K562 (cell line): ENCODE results near the gene FOXJ2.

Source experiments
- BRF1 ChIP-seq: IDR thresholded peaks from 3 replicates; pipeline ENCODE4 v1.6.1; 2011; ENCODE audit warnings: borderline replicate concordance, mild to moderate bottlenecking; ENCODE audit not compliant: insufficient read length; ENCODE audit errors: extremely low read depth
- CTCF ChIP-seq, 3 experiments: IDR thresholded peaks in 2 of 3; conservative IDR thresholded peaks in 1 of 3; 2 replicates each; pipeline ENCODE4 v1.5.1; 2011 to 2012; ENCODE audit warnings: low read length in 3 of 3, mild to moderate bottlenecking in 3 of 3, control low read depth in 2 of 3, improper control_type of control experiment in 1 of 3, inconsistent platforms in 1 of 3, low read depth in 1 of 3, mixed read lengths in 1 of 3, moderate library complexity in 1 of 3; ENCODE audit not compliant: insufficient read depth in 2 of 3
- EHMT2 ChIP-seq: fragments of 450-650 bp; IDR thresholded peaks from 2 replicates; pipeline ENCODE4 v1.6.1; 2018; ENCODE audit warnings: antibody characterized with exemption
- GABPA ChIP-seq: fragments of 200-800 bp; sonication (Bioruptor generic); conservative IDR thresholded peaks from 2 replicates; pipeline ENCODE4 v1.6.1; 2016; ENCODE audit warnings: low read depth, missing genetic modification characterization, missing compliant biosample characterization
- ZC3H11A ChIP-seq: IDR thresholded peaks from 2 replicates; pipeline ENCODE4 v1.6.1; 2012; ENCODE audit warnings: low read depth, low read length, improper control_type of control experiment

- no peak for TF ChIP-seq ZC3H11A
- TF ChIP-seq BRF1: no peak
- TF ChIP-seq GABPA (tag): no peak
- TF ChIP-seq CTCF (IDR thresholded peaks at IDR 0.05 in 2 of 3, conservative IDR thresholded peaks at IDR 0.05 in 1 of 3; ENCODE audit: insufficient read depth in 2 of 3, low read depth in 1 of 3, low read length in 3 of 3): no peak
- no peak for TF ChIP-seq EHMT2
These were observed 16.4 kb downstream of the FOXJ2 start for GRCh38 chr12:8048906-8049305.
